Loucy (cell line): ENCODE data around the gene MBP.

Source experiments
- H2AFZ ChIP-seq: fragments of 200-600 bp; sonication (generic); 2 replicates; pipeline ENCODE4 v1.6.0; 2016; ENCODE audit warnings: antibody characterized with exemption, mild to moderate bottlenecking, low read length, moderate library complexity
- H3F3A ChIP-seq: fragments of 200-600 bp; 2 replicates; pipeline ENCODE4 v1.6.0; 2016; ENCODE audit warnings: antibody characterized with exemption, low read depth, mild to moderate bottlenecking
- H3K27me3 ChIP-seq: fragments of 200-600 bp; sonication (generic); 2 replicates; pipeline ENCODE4 v1.6.1; 2014; ENCODE audit warnings: low read length, mild to moderate bottlenecking; ENCODE audit not compliant: insufficient read depth, poor library complexity, severe bottlenecking
- H3K36me3 ChIP-seq: fragments of 200-600 bp; sonication (generic); 2 replicates; pipeline ENCODE4 v1.6.1; 2016; ENCODE audit warnings: low read length; ENCODE audit not compliant: insufficient read depth
- H3K4me1 ChIP-seq: fragments of 200-600 bp; sonication (generic); 2 replicates; pipeline ENCODE4 v1.5.1; 2014; ENCODE audit warnings: low read length, mild to moderate bottlenecking; ENCODE audit not compliant: insufficient read depth, poor library complexity, severe bottlenecking
- H3K4me2 ChIP-seq: fragments of 200-600 bp; sonication (generic); 2 replicates; pipeline ENCODE4 v1.6.0; 2014; ENCODE audit warnings: antibody characterized with exemption, low read length, low read depth, mild to moderate bottlenecking; ENCODE audit not compliant: poor library complexity, severe bottlenecking
- H3K4me3 ChIP-seq: fragments of 200-600 bp; sonication (generic); 2 replicates; pipeline ENCODE4 v1.5.1; 2014; ENCODE audit warnings: low read length, mild to moderate bottlenecking, mixed read lengths; ENCODE audit not compliant: poor library complexity, severe bottlenecking
- H3K79me2 ChIP-seq: fragments of 200-600 bp; sonication (generic); 2 replicates; pipeline ENCODE4 v1.6.1; 2014; ENCODE audit warnings: low read length; ENCODE audit not compliant: insufficient read depth
- H3K9ac ChIP-seq: fragments of 200-600 bp; sonication (generic); 2 replicates; pipeline ENCODE4 v1.6.0; 2014; ENCODE audit warnings: mild to moderate bottlenecking, low read depth, low read length, moderate library complexity; ENCODE audit not compliant: poor library complexity, severe bottlenecking
- H3K9me2 ChIP-seq: fragments of 200-600 bp; sonication (generic); replicated peaks from 2 replicates; pipeline ENCODE4 v1.6.1; 2016; ENCODE audit warnings: low read depth, low read length, mixed read lengths
- H3K9me3 ChIP-seq: fragments of 200-600 bp; sonication (generic); 2 replicates; pipeline ENCODE4 v1.6.1; 2014; ENCODE audit warnings: mild to moderate bottlenecking, antibody characterized with exemption, low read length, low read depth; ENCODE audit not compliant: insufficient read depth
- H4K20me1 ChIP-seq: fragments of 200-600 bp; sonication (generic); 2 replicates; pipeline ENCODE4 v1.6.0; 2014; ENCODE audit warnings: antibody characterized with exemption, low read length, mild to moderate bottlenecking; ENCODE audit not compliant: insufficient read depth, poor library complexity, severe bottlenecking
- CTCF ChIP-seq: fragments of 200-600 bp; sonication (generic); conservative IDR thresholded peaks from 2 replicates; pipeline ENCODE4 v1.5.1; 2014; ENCODE audit warnings: mild to moderate bottlenecking, antibody characterized with exemption, low read length
- EZH2phosphoT487 ChIP-seq: fragments of 200-600 bp; IDR thresholded peaks from 2 replicates; pipeline ENCODE4 v1.6.1; 2018; ENCODE audit warnings: antibody characterized with exemption, mild to moderate bottlenecking, moderate library complexity, borderline replicate concordance

The MBP gene

GRCh38 chr18:76985951-76986236 lies 146.7 kb downstream of the MBP start:
- Histone ChIP-seq H3K9me2 (no peaks in the 10 kb centered on the region), H3K36me3 (no peaks in the 10 kb centered on the region), H2AFZ (no peak overlapping the region), H3K27me3 (no peaks in the 10 kb centered on the region), H3K9ac (no peak overlapping the region), H3F3A (no peaks in the 10 kb centered on the region), H3K4me1 (peaks cover 22% of the 10 kb centered on the region), H3K9me3 (no peaks in the 10 kb centered on the region), H3K4me3 (no peak overlapping the region), H3K4me2 (no peak overlapping the region), H4K20me1 (no peaks in the 10 kb centered on the region), H3K79me2 (no peaks in the 10 kb centered on the region)
- no peak for TF ChIP-seq EZH2phosphoT487
- TF ChIP-seq CTCF: no peak

- no peaks in the 10 kb centered on the region for H3F3A ChIP-seq
- no peaks in the 10 kb centered on the region for H3K27me3 ChIP-seq
- H3K4me2 ChIP-seq: no peak overlapping the region
- H3K79me2 ChIP-seq: no peaks in the 10 kb centered on the region
- no peaks in the 10 kb centered on the region for H3K36me3 ChIP-seq
- H3K9me3 ChIP-seq: no peaks in the 10 kb centered on the region
- H3K4me3 ChIP-seq: no peak overlapping the region
- TF ChIP-seq EZH2phosphoT487: no peak
- no peak for TF ChIP-seq CTCF
- no peaks in the 10 kb centered on the region for H4K20me1 ChIP-seq
- H3K9ac ChIP-seq: no peak overlapping the region
- peaks cover 22% of the 10 kb centered on the region for H3K4me1 ChIP-seq
- no peaks in the 10 kb centered on the region for H3K9me2 ChIP-seq
- H2AFZ ChIP-seq: no peak overlapping the region
These were observed 147.2 kb downstream of the MBP start for GRCh38 chr18:76985156-76985950.

DNA sequence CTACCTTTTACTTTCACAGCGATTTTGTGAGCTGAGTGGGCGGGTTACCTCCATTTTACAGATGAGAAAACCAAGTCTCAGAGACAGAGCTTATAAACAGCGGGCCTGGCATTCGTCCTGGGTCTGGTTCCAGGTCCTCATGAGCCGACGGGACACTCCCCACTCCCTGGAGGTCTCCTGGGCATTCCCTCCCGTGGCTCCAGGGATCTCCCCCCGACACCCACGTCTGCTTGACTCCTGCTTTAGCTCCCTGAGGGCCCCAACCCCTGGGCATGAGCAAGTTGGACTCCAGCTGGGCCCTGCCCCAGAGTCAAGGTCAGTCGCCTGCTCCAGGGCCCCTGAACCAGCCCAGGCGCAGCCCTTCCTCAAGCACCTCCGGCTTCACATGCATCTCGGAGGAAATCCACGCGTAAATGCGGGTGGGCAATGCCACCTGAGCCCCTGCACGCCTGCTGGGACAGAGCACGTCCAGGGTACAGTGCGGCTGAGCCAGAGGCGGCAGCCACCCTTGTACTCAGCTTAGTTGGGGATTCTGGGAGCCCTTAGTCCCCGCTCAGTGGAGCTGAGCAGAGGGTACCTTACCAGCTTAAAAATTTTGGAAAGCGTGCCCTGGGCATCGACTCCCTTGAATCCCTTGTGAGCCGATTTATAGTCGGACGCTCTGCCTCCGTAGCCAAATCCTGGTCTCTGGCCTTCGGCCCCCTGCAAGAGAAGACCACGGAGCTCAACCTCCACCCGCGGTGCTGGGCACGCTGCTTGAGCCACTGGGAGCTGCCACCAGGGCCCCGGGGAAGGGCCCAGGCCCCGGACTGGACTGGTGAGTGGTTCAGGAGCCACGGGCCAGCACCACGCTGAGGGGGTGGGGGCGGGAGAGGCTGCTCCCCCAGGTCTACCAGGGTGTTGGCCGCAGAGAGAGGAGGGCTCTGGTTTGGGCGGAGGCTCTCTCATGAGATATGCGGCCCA lies 148.1 kb downstream of the MBP start:
- H3K9me3 ChIP-seq: no peaks in the 10 kb centered on the region
- H3K27me3 ChIP-seq: no peaks in the 10 kb centered on the region
- no peak overlapping the region for H3K4me2 ChIP-seq
- no peaks in the 10 kb centered on the region for H3K36me3 ChIP-seq
- H3K79me2 ChIP-seq: no peaks in the 10 kb centered on the region
- no peaks in the 10 kb centered on the region for H4K20me1 ChIP-seq
- H2AFZ ChIP-seq: no peak overlapping the region
- no peaks in the 10 kb centered on the region for H3F3A ChIP-seq
- H3K9ac ChIP-seq: no peak overlapping the region
- no peak overlapping the region for H3K4me3 ChIP-seq
- TF ChIP-seq CTCF: no peak
- TF ChIP-seq EZH2phosphoT487: no peak
- peaks cover 22% of the 10 kb centered on the region for H3K4me1 ChIP-seq
- H3K9me2 ChIP-seq: no peaks in the 10 kb centered on the region
